Measurements from ENCODE around the gene ADCY7.

ADCY7 gene

DNA sequence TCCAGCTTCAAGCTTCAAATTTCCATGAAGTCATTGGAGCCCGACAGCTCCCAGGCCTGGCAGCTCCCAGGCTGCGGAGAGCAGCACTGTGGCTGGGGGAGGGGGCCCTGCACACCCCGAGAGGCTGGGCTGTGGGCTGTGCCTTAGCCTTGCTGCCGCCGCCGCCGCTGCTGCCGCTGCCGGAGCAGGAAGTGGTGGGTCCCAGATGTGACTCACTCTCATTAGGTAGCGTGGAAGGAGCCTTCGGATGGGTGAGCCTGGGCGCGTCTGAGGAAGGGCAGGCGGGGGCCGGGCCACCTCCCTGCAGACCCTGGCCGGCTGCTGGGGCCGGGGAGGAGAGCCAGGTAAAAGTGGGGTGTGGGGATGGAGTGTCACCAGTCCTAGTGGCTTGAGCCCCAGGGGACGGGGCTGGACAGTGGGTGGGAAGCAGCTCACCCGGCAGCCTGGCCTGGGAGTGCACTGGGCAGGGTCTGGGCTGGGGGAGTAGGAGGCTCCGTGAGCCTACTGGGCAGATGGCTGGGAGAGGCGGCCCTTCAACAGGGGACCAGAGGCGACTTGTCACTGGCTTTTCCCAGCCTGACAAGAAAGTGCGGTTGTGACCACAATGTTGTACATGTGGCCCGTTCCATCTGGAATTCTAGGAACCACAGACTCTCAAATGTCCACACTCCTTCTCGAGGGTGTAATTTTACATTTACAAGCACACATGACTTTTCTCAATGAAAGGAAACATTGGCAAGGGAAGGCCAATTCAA is at the start of gene ADCY7:
Gene ADCY7, plus strand, starts transcription at position 215 of the 755 bp plus-strand sequence. CDS start 21,629 bp downstream, outside the sequence.
- DNase-seq (ENCODE audit: low spot score): peak; percentile 87

DNA sequence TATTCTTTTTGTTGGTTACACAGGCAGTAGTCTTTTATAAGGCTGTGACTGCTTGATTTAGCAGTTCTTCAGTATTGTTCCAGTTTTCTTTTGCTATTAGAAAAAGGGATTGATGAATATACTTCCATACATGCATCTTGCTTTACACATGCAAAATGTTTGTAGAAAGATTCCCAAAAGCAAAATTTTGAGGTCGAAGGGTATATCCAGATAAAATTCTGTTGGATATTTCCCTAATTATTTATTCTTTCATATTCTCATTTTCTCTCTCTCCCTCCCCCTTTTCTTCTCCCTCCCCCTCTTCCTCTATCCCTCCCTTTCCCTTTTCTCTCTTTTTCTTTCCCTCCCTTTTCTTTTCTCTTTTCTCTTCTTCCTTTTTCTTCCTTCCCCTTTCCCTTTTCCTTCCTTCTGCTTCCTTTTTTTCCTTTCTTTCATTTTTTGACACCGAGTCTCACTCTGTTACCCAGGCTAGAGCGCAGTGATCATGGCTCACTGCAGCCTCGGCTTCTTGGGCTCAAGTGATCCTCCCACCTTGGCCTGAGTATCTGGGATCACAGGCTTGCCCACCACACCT is 46.9 kb upstream of the ADCY7 start:
- DNase-seq (ENCODE audit: low spot score): no peak

DNA sequence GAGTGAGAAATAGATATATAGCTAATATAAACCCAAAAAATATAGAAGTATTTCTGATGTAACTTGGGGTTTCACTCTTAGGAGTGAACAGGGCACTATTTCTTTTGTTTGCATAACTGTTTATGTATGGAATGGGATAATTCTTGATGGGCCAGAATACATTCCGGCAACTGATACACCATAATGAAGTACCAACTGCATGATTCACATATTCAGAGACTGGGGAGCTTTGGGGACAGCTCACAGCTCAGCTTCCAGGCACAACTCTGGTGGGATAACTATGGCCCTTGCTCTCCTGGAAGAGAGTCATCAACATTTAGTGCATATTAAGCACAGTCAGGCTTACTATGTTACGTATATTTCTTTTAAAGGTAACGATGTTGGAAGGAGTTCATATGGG is 42.1 kb upstream of the ADCY7 start:
- DNase-seq (ENCODE audit: low spot score): no peak

- no peak for DNase-seq (ENCODE audit: low spot score)
These were observed 39.2 kb upstream of the ADCY7 start for GRCh38 chr16:50227120-50227519.

GRCh38 chr16:50227665-50228064 is 38.7 kb upstream of the ADCY7 start:
- no peak for DNase-seq (ENCODE audit: low spot score)

GRCh38 chr16:50228364-50228868 is 37.9 kb upstream of the ADCY7 start:
- no peak for DNase-seq (ENCODE audit: low spot score)

DNA sequence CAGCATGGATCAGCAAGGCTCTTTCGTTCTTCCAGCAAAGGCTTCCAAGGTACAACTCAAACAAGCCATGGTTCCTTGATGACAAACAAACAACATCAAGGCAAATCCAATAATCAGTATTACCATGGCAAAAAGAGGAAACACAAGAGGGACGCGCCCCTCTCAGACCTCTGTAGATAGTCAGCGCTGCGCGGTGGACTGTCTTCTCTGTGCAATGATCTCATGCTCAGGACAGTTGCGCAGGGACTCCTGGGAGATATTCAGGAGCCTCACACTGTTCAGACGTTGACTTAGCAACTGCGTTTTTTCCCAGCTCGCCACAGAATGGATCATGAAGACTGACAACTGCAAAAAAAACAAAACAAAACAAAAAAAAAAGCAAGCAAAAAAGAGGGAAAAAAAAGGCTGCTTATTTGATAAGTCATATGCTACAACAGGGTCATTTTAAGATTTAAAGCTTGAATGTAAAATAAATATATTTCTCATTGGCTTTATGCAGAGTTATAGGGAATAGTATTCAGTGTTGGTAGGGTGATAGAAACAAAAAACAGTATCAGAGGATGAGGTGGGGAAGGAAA is 37.1 kb upstream of the ADCY7 start:
- DNase-seq (ENCODE audit: low spot score): no peak

DNA sequence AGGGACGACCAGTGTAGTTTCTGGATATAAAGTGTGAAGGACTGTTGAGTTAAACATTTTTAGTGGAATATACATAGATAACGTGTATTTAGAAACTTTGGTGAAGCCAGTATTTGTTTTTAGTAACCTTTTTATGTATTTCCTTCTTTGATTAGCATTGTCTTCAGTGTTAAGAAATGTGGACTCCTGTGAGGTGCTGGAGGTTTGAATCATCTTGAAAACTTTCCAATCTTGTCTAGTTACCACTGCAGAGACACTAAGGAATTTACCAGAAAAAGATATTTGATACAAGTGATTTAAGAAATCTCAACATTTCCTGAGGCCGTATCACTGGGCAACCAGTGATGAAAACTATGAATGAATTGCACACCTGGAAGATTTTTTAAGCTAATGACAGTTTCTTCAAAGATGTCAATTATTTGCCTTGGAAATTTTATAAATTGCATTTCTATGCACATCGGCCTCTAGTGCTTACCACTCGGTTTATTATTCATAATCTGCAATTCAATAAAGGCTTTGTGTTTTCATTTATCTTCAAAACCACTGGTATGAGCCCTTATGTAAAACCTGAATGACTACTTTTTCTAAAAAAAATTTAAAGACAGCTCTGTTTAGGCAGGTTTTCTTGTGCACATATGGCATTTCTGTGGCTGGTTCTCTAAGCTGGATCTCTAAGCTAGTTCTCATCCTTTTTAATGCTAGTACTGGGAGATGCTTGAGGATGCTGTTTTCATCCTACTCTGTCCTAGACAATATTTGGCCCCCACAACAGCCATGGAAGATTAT is 31.4 kb upstream of the ADCY7 start:
- DNase-seq (ENCODE audit: low spot score): no peak

DNA sequence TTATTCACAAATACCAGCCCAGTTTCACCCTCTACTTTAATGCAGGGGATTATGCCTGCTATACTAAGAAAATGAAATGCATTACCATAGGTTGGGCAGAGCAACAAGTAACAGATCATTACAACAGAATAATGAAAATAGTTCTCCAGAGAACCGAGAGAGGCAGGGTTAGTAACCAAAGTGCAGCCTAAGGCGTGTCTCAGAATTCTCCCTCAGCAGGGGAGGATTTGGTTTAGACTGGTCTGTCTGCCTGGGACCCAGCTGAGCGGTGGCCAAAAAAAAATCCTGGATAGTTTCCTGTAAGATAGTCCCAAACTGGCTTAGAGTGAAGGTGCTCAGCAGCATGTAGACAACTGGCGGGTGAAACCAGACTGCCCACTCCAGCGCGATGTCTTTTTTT is 30.8 kb upstream of the ADCY7 start:
- DNase-seq (ENCODE audit: low spot score): no peak

DNA sequence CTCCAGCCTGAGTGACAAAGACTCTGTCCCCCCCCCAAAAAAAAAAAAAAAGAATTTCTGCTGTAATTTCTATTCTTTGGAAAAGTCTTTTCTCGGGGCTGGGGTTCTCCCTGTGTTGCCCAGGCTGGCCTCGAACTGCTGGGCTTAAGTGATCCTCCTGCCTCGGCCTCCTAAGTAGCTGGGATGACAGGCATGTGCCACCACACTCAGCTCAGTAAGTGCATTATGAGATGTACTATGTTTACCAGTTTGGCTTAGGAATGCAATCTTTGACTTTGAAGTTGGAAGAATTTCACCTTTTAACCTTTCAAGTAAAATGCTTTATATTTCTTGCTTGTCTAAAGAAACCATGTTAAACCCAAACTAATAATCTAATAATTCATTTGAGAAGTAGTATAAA is 28.0 kb upstream of the ADCY7 start:
- DNase-seq (ENCODE audit: low spot score): no peak

DNA sequence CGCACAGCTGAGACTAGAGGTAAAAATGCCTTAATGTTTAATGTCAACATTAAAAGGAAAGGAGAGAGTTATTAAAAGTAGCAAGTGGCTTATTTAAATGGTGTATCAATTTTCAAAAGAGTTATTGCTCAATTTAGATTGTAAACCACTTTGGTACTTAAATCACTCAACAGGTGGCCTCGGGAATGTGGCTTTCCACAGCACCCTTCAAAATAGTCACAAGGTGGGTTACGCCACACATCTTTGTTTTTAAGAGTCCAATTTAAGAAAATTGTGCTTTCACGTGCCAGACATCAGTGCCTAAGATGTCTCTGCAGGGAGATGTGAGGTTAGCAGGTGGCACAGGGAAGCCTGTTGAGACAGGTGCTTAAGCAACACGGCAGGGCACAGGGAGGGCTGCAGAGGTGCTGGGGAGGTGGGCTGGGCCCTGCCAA is 27.5 kb upstream of the ADCY7 start:
- no peak for DNase-seq (ENCODE audit: low spot score)

- peak; percentile 57 for DNase-seq (ENCODE audit: low spot score)
These were observed 23.3 kb upstream of the ADCY7 start for GRCh38 chr16:50243024-50243423.

DNA sequence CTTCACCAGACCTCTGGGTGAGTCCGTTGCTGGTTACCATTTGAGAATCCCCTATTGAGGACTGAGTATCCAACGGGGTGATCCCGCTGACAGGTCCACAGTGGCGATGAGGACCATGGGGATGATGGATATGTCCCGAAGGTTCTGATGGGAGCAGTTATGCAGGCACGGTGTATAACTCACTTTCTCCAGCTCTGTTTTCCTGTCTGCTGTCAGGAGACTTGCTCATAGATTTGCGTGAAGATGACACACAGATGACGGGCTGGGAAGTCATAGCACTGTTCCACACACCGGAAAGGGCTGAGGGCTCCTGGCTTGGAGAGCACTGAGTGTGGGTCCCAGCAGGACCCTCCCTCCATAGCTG is 22.2 kb upstream of the ADCY7 start:
- DNase-seq (ENCODE audit: low spot score): no peak

- no peak for DNase-seq (ENCODE audit: low spot score)
These were observed 21.6 kb upstream of the ADCY7 start for GRCh38 chr16:50244504-50245416.

GRCh38 chr16:50245417-50246298 is 20.7 kb upstream of the ADCY7 start:
- DNase-seq (ENCODE audit: low spot score): peak; percentile 90

- DNase-seq (ENCODE audit: low spot score): no peak
These were observed 19.8 kb upstream of the ADCY7 start for GRCh38 chr16:50246299-50247122.

- DNase-seq (ENCODE audit: low spot score): no peak
These were observed 19.0 kb upstream of the ADCY7 start for GRCh38 chr16:50247123-50247905.

DNA sequence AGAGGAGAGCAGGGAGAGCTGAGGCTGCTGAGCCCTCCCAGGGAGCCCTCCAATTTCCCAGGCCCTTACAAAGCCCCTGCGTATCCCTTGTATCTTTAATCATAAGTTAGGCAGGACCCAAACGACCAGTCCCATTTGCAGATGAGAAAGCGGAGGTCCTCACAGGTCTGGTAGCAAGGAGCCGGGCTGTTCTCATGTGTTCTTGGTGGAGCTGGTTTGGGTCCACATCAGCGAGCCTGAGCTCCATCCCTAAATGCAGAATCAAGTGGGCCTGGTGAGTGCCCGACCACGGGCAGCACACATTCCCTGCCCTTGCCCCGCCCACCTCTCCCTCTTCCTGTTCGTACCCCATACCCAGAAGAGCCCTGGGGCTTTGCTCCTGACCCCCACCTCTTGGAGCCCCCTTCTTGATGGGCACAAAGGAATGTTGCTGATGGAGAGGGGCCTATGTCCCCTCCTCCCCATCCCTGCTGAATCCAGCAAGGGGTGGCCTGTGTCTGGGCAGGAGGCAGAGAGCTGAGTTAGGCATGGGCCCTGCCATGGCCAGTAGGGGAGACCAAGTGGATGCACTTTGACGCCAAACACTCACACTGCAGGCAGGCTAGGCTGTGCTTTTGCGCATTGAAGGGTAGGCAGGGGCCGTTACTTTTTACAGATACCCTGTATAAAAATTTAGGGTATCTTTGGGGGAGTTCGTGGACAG is 18.3 kb upstream of the ADCY7 start:
- DNase-seq (ENCODE audit: low spot score): no peak
